Spleen (tissue), 11 donors: ENCODE measurements around the gene CA5B. TPM values are rescaled to one million over a fixed set of nuclear protein-coding genes. Genes with fewer than 3 reads are reported as not detected.

Source experiments
- DNase-seq: peaks from one replicate; pipeline ENCODE4 v3.0.0-alpha.2; 2020
- H3K27ac ChIP-seq, 8 donors: fragments of 200-600 bp; sonication (generic) in 7 of 8; 1 replicate in 4 of 8; 2 replicates in 4 of 8; pipeline versions ENCODE4 v1.5.0 to v1.8.0; 2016 to 2021; ENCODE audit warnings: inconsistent platforms in 4 of 8, mild to moderate bottlenecking in 4 of 8, moderate library complexity in 1 of 8
- H3K27me3 ChIP-seq, 7 donors: fragments of 200-600 bp; sonication (generic) in 6 of 7; replicated peaks in 1 of 7; 1 replicate in 4 of 7; 2 replicates in 3 of 7; pipeline versions ENCODE4 v1.5.0 to v1.8.0; 2016 to 2021; ENCODE audit warnings: inconsistent platforms in 3 of 7, mild to moderate bottlenecking in 1 of 7
- H3K36me3 ChIP-seq, 6 donors: fragments of 200-600 bp; sonication (generic) in 5 of 6; 1 replicate in 4 of 6; 2 replicates in 2 of 6; pipeline versions ENCODE4 v1.5.0 to v1.8.0; 2016 to 2021; ENCODE audit warnings: inconsistent platforms in 2 of 6
- H3K4me1 ChIP-seq, 6 donors: fragments of 200-600 bp; sonication (generic) in 5 of 6; 1 replicate in 3 of 6; 2 replicates in 3 of 6; pipeline versions ENCODE4 v1.5.0 to v1.8.0; 2016 to 2021; ENCODE audit warnings: inconsistent platforms in 3 of 6
- H3K4me3 ChIP-seq, 8 donors: fragments of 200-600 bp; sonication (generic) in 7 of 8; 1 replicate in 4 of 8; 2 replicates in 4 of 8; pipeline versions ENCODE4 v1.5.0 to v1.8.0; 2016 to 2021; ENCODE audit warnings: inconsistent platforms in 4 of 8, mild to moderate bottlenecking in 4 of 8, moderate library complexity in 2 of 8
- H3K9me3 ChIP-seq, 8 donors: fragments of 200-600 bp; sonication (generic) in 7 of 8; 1 replicate in 4 of 8; 2 replicates in 4 of 8; pipeline versions ENCODE4 v1.5.0 to v1.8.0; 2016 to 2021; ENCODE audit warnings: inconsistent platforms in 4 of 8
- POLR2A ChIP-seq, 3 donors: fragments of 450-650 bp; IDR thresholded peaks; one replicate each; pipeline ENCODE4 v1.5.1; 2017; ENCODE audit warnings: antibody characterized with exemption in 3 of 3, mild to moderate bottlenecking in 1 of 3
- POLR2AphosphoS5 ChIP-seq, 3 donors: sonication (generic); formaldehyde crosslinking; IDR thresholded peaks; one replicate each; pipeline ENCODE4 v1.5.1; 2017; ENCODE audit warnings: antibody characterized with exemption in 3 of 3
- WGBS, 5 donors: extraction: QIAGEN DNeasy Blood & Tissue Kit in 3 of 5; methylation state at CpG; one replicate each; pipeline versions ENCODE4 v1.1.5 to v1.1.7; 2013 to 2018; 5-methylcytosine and 5-hydroxymethylcytosine counted together
- intact Hi-C: fragments of 100-400 bp; cut with DNase I; formaldehyde crosslinking; loops from one replicate; pipeline ENCODE4 v1.15.0; 2023; ENCODE audit warnings: low total_unique reads
- polyA plus RNA-seq, 3 donors: library from polyadenylated mRNA; stranded (reverse); fragments of 200-250 nt; gene quantifications; one replicate each; pipeline ENCODE4 v1.2.1, GENCODE V29; 2013
- total RNA-seq, 7 donors: library from RNA; depleted of rRNA in 3 of 7; stranded (reverse); fragments of >200 nt in 3 of 7; fragmentation: NEBNext Ultra II Directional in 4 of 7; extraction: Animal tissue kit (Norgen Biotek cat#: 25700) in 4 of 7; gene quantifications; one replicate each; pipeline versions ENCODE4 v1.1.0 to v1.2.1, GENCODE V29; 2016 to 2021
- TF ChIP-seq, protein P1 (sequence below), 11 experiments: fragments of 200-600 bp in 7 of 11; fragments of 450-650 bp in 4 of 11; sonication (generic) in 4 of 11; IDR thresholded peaks in 8 of 11; conservative IDR thresholded peaks in 3 of 11; 1 replicate in 7 of 11; 2 replicates in 4 of 11; pipeline versions ENCODE4 v1.4.0 to v1.8.0; 2016 to 2021; ENCODE audit warnings: antibody characterized with exemption in 11 of 11, inconsistent platforms in 4 of 11, mild to moderate bottlenecking in 1 of 11
- donor health status: healthy with polysubstance abuse.
- donor health status: DM: no; HTN: no; CAD: no; lungs with moderate emphysema.
- donor health status: DM: no; HTN: no; CAD: no.
- donor health status: Bipolar disorder and iron deficiency.
- donor health status: healthy.
- donor health status: DM: no; HTN: no; CAD: no.
- donor health status: DM: yes; HTN: yes; CAD: no.

CA5B gene
- total and polyA plus RNA-seq, 10 donors, result 1.4 to 24.1 (median 15.5) TPM

GRCh38 chrX:15789979-15790768 is 52.1 kb downstream of the CA5B start, which contains the start of gene ZRSR2:
Gene ZRSR2 (plus strand): TSS chrX:15790484. CDS start chrX:15790496, 12 bp downstream.
- peak within 1 kb of the TSS; percentile 63 to 96 (median 84) for H3K4me3 ChIP-seq
- no peaks in the 10 kb centered on the region for H3K27me3 ChIP-seq
- H3K27ac ChIP-seq, result peak within 1 kb of the TSS; percentile 67 to 95 (median 93)
- 0 to 1% (median 0%) methylated on average over 30 to 55 of the region's 55 CpGs for WGBS, 5 donors
- DNase-seq, result peak; percentile 98
- no peaks in the 10 kb centered on the region for H3K9me3 ChIP-seq
- peaks cover 14 to 51% (median 32%) of the 10 kb centered on the region in 6 donors for H3K4me1 ChIP-seq
- H3K36me3 ChIP-seq, result peaks cover 0 to 37% (median 6%) of the 10 kb centered on the region in 6 donors
- TF ChIP-seq POLR2A (IDR thresholded peaks at IDR 0.05), result peak in 1 of 3 donors; percentile 49
- peak; percentile 94 to 96 (median 95) for TF ChIP-seq POLR2AphosphoS5 (IDR thresholded peaks at IDR 0.05)
- TF ChIP-seq, protein P1, sequence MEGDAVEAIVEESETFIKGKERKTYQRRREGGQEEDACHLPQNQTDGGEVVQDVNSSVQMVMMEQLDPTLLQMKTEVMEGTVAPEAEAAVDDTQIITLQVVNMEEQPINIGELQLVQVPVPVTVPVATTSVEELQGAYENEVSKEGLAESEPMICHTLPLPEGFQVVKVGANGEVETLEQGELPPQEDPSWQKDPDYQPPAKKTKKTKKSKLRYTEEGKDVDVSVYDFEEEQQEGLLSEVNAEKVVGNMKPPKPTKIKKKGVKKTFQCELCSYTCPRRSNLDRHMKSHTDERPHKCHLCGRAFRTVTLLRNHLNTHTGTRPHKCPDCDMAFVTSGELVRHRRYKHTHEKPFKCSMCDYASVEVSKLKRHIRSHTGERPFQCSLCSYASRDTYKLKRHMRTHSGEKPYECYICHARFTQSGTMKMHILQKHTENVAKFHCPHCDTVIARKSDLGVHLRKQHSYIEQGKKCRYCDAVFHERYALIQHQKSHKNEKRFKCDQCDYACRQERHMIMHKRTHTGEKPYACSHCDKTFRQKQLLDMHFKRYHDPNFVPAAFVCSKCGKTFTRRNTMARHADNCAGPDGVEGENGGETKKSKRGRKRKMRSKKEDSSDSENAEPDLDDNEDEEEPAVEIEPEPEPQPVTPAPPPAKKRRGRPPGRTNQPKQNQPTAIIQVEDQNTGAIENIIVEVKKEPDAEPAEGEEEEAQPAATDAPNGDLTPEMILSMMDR (IDR thresholded peaks at IDR 0.05 in 8 of 11, conservative IDR thresholded peaks at IDR 0.05 in 3 of 11), result peak in 1 of 11 experiments; percentile 12
- intact Hi-C loops, result no loop called here

GRCh38 chrX:15790769-15791290 is 52.8 kb downstream of the CA5B start:
- H3K27me3 ChIP-seq, result no peaks in the 10 kb centered on the region
- intact Hi-C loops, result no loop called here
- H3K36me3 ChIP-seq, result peaks cover 0 to 40% (median 8%) of the 10 kb centered on the region in 6 donors
- no peaks in the 10 kb centered on the region for H3K9me3 ChIP-seq
- WGBS, 5 donors, result 0 to 1% (median 0%) methylated on average over 9 to 15 of the region's 15 CpGs
- peaks cover 14 to 54% (median 32%) of the 10 kb centered on the region in 6 donors for H3K4me1 ChIP-seq
- H3K27ac ChIP-seq, result peak overlapping the region; percentile 67 to 95 (median 93)
- peak overlapping the region; percentile 63 to 96 (median 84) for H3K4me3 ChIP-seq
- TF ChIP-seq, protein P1 (IDR thresholded peaks at IDR 0.05 in 8 of 11, conservative IDR thresholded peaks at IDR 0.05 in 3 of 11), result no peak
- no peak for TF ChIP-seq POLR2AphosphoS5 (IDR thresholded peaks at IDR 0.05)
- no peak for TF ChIP-seq POLR2A (IDR thresholded peaks at IDR 0.05)
- no peak for DNase-seq

DNA sequence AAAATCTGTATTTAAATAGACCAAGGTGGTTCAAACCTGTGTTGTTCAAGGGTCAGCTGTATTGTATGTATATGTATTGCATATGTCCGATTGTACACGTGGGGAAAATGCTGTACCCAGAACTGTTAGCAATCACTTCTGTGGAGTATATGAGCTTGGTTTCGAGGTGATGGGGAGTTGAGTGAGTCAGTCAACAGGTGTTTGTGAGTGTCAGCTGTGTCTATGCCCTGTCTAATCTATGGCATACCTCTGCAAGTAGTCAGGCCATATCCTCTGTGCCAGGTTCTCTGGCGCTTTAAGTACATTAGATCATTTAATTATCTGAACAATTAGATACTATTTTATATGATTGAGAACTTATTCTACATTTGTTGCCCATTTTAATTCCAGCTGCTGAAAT is 59.6 kb downstream of the CA5B start:
- H3K4me1 ChIP-seq, result peaks cover 0 to 33% (median 14%) of the 10 kb centered on the region in 6 donors
- H3K9me3 ChIP-seq, result no peaks in the 10 kb centered on the region
- DNase-seq, result no peak
- no peaks in the 10 kb centered on the region for H3K27me3 ChIP-seq
- intact Hi-C loops, result no loop called here
- H3K4me3 ChIP-seq, result no peak overlapping the region
- TF ChIP-seq, protein P1 (IDR thresholded peaks at IDR 0.05 in 8 of 11, conservative IDR thresholded peaks at IDR 0.05 in 3 of 11), result no peak
- TF ChIP-seq POLR2A (IDR thresholded peaks at IDR 0.05) (no peak), POLR2AphosphoS5 (IDR thresholded peaks at IDR 0.05) (no peak)
- peaks cover 1 to 99% (median 46%) of the 10 kb centered on the region in 6 donors for H3K36me3 ChIP-seq
- 72 to 97% (median 92%) methylated on average over 4 of the region's 4 CpGs for WGBS, 5 donors
- H3K27ac ChIP-seq, result no peak overlapping the region

GRCh38 chrX:15804563-15804962 is 66.5 kb downstream of the CA5B start:
- intact Hi-C loops, result no loop called here
- Histone ChIP-seq H3K9me3 (no peaks in the 10 kb centered on the region), H3K27me3 (no peaks in the 10 kb centered on the region), H3K4me3 (no peak overlapping the region), H3K4me1 (peaks cover 0 to 5% (median 1%) of the 10 kb centered on the region in 6 donors), H3K27ac (peak overlapping the region in 5 of 8 donors; percentile 26 to 75 (median 68)), H3K36me3 (peaks cover 2 to 100% (median 87%) of the 10 kb centered on the region in 6 donors)
- no peak for DNase-seq
- TF ChIP-seq POLR2AphosphoS5 (IDR thresholded peaks at IDR 0.05) (no peak), POLR2A (IDR thresholded peaks at IDR 0.05) (no peak)
- TF ChIP-seq, protein P1 (IDR thresholded peaks at IDR 0.05 in 8 of 11, conservative IDR thresholded peaks at IDR 0.05 in 3 of 11), result no peak
